Measurements from ENCODE around the gene TEX38. TPM values are rescaled to one million over a fixed set of nuclear protein-coding genes. Genes with fewer than 3 reads are reported as not detected.

TEX38 gene
- total RNA-seq, 1 experiment from 2014 or later, result not detected

GRCh38 chr1:46687093-46687659 lies 15.5 kb downstream of the TEX38 start:
- TF ChIP-seq, protein P1, sequence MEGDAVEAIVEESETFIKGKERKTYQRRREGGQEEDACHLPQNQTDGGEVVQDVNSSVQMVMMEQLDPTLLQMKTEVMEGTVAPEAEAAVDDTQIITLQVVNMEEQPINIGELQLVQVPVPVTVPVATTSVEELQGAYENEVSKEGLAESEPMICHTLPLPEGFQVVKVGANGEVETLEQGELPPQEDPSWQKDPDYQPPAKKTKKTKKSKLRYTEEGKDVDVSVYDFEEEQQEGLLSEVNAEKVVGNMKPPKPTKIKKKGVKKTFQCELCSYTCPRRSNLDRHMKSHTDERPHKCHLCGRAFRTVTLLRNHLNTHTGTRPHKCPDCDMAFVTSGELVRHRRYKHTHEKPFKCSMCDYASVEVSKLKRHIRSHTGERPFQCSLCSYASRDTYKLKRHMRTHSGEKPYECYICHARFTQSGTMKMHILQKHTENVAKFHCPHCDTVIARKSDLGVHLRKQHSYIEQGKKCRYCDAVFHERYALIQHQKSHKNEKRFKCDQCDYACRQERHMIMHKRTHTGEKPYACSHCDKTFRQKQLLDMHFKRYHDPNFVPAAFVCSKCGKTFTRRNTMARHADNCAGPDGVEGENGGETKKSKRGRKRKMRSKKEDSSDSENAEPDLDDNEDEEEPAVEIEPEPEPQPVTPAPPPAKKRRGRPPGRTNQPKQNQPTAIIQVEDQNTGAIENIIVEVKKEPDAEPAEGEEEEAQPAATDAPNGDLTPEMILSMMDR (IDR thresholded peaks at IDR 0.05; ENCODE audit: unreplicated experiment), result no peak
- intact Hi-C loops (cut with micrococcal nuclease), result no loop called here

DNA sequence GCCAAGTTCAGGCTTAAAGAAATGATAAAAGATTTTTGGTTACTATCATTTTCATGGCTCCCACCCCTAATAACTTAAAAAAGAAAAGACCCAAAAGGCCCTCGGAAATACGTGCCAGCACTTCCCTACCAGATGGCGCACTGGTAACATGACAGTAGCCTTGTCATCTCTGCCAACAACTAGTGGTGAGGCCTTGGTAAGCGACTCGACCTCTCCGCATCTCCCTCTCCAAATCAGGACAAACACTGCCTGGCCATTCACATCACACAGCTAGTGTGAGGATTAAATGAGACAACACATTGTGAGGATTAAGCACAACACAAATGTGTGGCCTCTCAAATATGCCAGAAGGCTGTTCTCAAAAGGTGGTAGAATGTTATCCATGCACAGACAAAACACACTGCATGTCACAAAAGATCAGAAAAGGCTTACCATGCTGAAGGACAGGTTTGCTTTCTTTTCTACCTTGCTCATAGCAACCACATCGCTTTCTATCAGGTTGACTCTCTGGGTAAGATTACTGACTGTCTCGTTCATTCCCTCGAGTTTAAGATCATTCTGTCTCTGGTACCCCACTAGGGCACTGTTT lies 16.4 kb downstream of the TEX38 start:
- DNase-seq (ENCODE audit: unreplicated experiment), result no peak
- no peak overlapping the region for H3K4me3 Mint-ChIP-seq (ENCODE audit: unreplicated experiment)
- ChIA-PET POLR2A (no interaction called here), CTCF (interaction anchor here (0.7 kb wide), 1 partner anchor 20 kb away, joined by 3 read pairs; no protein-coding TSS in a partner anchor)
- TF ChIP-seq, protein P1 (IDR thresholded peaks at IDR 0.05; ENCODE audit: unreplicated experiment), result no peak
- no peak overlapping the region for H3K27ac Mint-ChIP-seq (ENCODE audit: low read depth, unreplicated experiment)
- H3K4me1 Mint-ChIP-seq (ENCODE audit: insufficient read depth, unreplicated experiment), result no peaks in the 10 kb centered on the region
- H3K27me3 Mint-ChIP-seq (ENCODE audit: insufficient read depth, unreplicated experiment), result no peaks in the 10 kb centered on the region
- no TSS peak for BruUV-seq (replicated peaks)
- intact Hi-C loops (cut with micrococcal nuclease), result no loop called here
- H3K9me3 Mint-ChIP-seq (ENCODE audit: unreplicated experiment), result no peaks in the 10 kb centered on the region
- H3K36me3 Mint-ChIP-seq (ENCODE audit: insufficient read depth, unreplicated experiment), result peaks cover 86% of the 10 kb centered on the region

More at GRCh38 chr1:46687093-46687659, 15.5 kb downstream of the TEX38 start:
- H3K27me3 Mint-ChIP-seq (ENCODE audit: insufficient read depth, unreplicated experiment), result no peaks in the 10 kb centered on the region
- BruUV-seq (replicated peaks), result no TSS peak
- peaks cover 81% of the 10 kb centered on the region for H3K36me3 Mint-ChIP-seq (ENCODE audit: insufficient read depth, unreplicated experiment)
- H3K4me1 Mint-ChIP-seq (ENCODE audit: insufficient read depth, unreplicated experiment), result no peaks in the 10 kb centered on the region
- H3K27ac Mint-ChIP-seq (ENCODE audit: low read depth, unreplicated experiment), result no peak overlapping the region
- DNase-seq (ENCODE audit: unreplicated experiment), result peak; percentile 17
- CTCF ChIA-PET, result interaction anchor here (0.6 to 1.1 kb wide), 2 partner anchors 65 to 139 kb away, joined by 4 read pairs; no protein-coding TSS in a partner anchor
- H3K9me3 Mint-ChIP-seq (ENCODE audit: unreplicated experiment), result no peaks in the 10 kb centered on the region
- H3K4me3 Mint-ChIP-seq (ENCODE audit: unreplicated experiment), result no peak overlapping the region
- POLR2A ChIA-PET, result interaction anchor here (1.8 kb wide), 1 partner anchor 10 kb away, joined by 7 read pairs; no protein-coding TSS in a partner anchor

DNA sequence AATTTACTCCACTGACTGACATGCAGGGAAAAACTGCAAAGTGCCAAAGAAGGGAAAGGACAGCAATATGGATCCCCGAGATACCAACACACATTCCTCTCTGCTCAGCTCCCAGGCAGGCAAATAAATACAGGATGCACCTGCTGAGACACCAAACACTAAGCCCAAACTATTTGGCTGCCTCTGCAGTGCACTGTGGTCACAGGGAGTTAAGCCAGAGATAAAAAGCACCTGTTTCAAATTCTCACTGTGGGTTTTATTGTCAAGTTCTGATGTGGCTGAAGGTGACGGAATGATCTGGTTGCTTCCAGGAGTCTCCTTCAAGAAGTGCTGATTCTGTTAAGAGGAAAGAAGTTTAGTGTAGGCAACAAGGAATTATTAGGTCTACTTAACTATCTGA lies 17.7 kb downstream of the TEX38 start:
- no TSS peak for BruUV-seq (replicated peaks)
- H3K36me3 Mint-ChIP-seq (ENCODE audit: insufficient read depth, unreplicated experiment), result peaks cover 84% of the 10 kb centered on the region
- ChIA-PET POLR2A (no interaction called here), CTCF (interaction anchor here (0.7 kb wide), 2 partner anchors 8 to 162 kb away, joined by 3 read pairs; no protein-coding TSS in a partner anchor)
- TF ChIP-seq, protein P1 (IDR thresholded peaks at IDR 0.05; ENCODE audit: unreplicated experiment), result no peak
- no peak overlapping the region for H3K27ac Mint-ChIP-seq (ENCODE audit: low read depth, unreplicated experiment)
- no peak overlapping the region for H3K4me3 Mint-ChIP-seq (ENCODE audit: unreplicated experiment)
- H3K27me3 Mint-ChIP-seq (ENCODE audit: insufficient read depth, unreplicated experiment), result no peaks in the 10 kb centered on the region
- no peak for DNase-seq (ENCODE audit: unreplicated experiment)
- no peaks in the 10 kb centered on the region for H3K4me1 Mint-ChIP-seq (ENCODE audit: insufficient read depth, unreplicated experiment)
- H3K9me3 Mint-ChIP-seq (ENCODE audit: unreplicated experiment), result no peaks in the 10 kb centered on the region
- intact Hi-C loops (cut with micrococcal nuclease), result no loop called here

DNA sequence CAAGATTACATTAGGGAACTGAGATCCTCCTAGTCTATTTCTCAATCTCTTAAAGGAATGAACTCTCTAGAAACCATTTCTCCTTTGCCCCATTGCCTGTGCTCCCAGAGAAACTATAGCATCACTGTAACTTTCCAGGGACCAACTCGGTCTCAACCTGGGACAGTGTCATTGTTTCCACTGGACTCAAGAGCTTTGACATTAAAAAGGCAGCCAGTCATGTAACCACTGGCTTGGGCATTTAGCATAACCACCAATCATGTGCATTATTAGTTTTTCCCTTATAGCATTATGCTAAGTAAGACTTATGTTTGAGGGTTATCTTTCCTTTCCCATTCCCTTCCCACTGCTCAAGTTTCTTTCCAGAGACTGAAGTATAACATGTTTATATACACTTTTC lies 18.2 kb downstream of the TEX38 start:
- Mint-ChIP-seq H3K4me3 (ENCODE audit: unreplicated experiment) (no peak overlapping the region), H3K4me1 (ENCODE audit: insufficient read depth, unreplicated experiment) (no peaks in the 10 kb centered on the region), H3K36me3 (ENCODE audit: insufficient read depth, unreplicated experiment) (peaks cover 84% of the 10 kb centered on the region), H3K27ac (ENCODE audit: low read depth, unreplicated experiment) (no peak overlapping the region), H3K9me3 (ENCODE audit: unreplicated experiment) (no peaks in the 10 kb centered on the region), H3K27me3 (ENCODE audit: insufficient read depth, unreplicated experiment) (no peaks in the 10 kb centered on the region)
- ChIA-PET POLR2A (no interaction called here), CTCF (interaction anchor here (0.7 kb wide), 1 partner anchor 9 kb away, joined by 3 read pairs; no protein-coding TSS in a partner anchor)
- DNase-seq (ENCODE audit: unreplicated experiment), result no peak
- no TSS peak for BruUV-seq (replicated peaks)
- TF ChIP-seq, protein P1 (IDR thresholded peaks at IDR 0.05; ENCODE audit: unreplicated experiment), result no peak
- intact Hi-C loops (cut with micrococcal nuclease), result no loop called here
